Activated CD8-positive, alpha-beta memory T cell treated with anti-CD3 and anti-CD28 coated beads, Interleukin-2, amount 50 U/mL, for 48 hours (primary cell): Measurements from ENCODE around the gene CACNA1E.

Source experiments
- DNase-seq: peaks from one replicate; pipeline ENCODE4 v3.0.0-alpha.2; 2020

Gene CACNA1E

DNA sequence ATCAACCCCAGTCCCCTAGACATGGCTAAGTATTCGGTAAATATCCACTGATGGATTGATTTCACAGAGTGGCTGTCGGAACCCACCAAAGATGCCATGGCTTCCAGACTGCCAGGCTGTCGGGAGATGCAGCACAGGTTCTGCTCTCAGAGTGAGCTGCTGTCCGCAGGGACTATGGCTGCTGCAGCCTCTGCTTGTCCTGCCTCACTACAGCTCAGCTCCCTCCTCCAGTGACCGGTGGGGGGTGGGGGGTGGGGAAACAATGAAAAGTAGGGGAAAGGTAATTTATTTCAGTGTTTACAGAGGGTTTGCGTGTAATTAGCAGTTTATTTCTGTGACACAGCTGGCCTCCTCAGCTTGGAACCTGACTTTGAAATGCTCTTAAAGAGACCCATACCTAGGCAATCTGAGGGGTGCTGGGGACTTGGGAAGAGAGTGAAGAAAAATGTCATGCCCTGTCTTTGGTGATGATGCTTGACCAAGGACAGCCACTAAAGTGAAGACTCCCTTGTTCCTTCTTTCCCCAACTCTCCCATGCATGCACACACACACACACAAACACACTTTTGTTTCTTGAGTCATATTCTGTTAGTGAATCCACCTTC lies 109.0 kb downstream of the CACNA1E start:
- DNase-seq = no peak

- DNase-seq = no peak
These were observed 109.7 kb downstream of the CACNA1E start for GRCh38 chr1:181593042-181593441.

- no peak for DNase-seq
These were observed 111.2 kb downstream of the CACNA1E start for GRCh38 chr1:181594553-181594952.

DNA sequence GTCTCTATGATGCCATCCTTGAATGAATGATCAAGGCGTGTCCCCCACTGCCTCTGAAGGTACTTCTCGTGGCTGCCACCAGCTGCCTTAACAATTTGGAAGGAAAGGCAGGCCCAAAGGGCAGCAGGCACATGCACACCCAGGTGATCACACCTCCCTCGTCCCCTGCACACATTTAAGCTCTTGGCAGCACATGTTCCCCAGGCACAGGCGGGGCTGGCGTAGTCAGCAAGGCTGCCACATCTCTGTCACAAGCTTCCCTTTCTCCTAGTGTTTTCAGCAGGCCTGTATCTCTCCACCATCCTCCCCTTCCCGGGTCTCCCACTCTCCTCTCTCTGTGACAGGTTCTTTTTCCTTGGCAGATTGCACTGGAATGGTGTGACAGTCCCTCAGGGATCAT lies 111.9 kb downstream of the CACNA1E start:
- DNase-seq = no peak

GRCh38 chr1:181601186-181601950 lies 118.1 kb downstream of the CACNA1E start:
- no peak for DNase-seq

DNA sequence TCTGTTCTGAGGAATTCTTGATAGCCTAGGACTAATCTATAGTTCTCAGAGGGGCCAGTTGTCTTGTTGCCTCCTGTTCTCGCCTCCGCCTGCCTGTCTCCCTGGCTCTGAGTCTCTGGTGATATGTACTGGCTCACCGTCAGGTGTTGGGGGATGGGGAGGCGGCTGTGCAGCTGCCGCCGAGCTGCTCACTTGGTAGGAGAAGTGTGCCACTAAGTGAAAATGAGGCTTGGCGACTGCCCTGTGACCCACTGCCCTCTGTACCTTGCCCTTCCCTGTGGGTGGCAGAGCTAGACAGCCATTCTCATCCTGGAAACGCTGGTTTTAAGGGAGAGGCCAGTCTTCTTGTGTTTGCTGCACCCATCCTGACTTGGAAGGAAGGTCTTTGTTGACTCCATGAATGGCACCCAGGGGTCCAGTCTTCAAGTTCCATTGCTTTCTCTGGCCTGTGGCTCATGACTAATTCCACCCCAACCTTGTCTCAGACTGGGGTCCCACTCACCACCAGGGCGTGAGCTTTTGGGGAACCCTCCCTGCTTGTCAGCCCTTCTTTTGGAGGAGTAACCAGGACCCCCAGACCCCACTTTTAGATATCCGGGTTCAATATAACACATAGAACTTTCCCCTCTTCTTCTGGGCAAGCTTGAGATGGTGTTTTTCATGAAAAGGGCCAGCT lies 120.6 kb downstream of the CACNA1E start:
- DNase-seq = no peak

DNA sequence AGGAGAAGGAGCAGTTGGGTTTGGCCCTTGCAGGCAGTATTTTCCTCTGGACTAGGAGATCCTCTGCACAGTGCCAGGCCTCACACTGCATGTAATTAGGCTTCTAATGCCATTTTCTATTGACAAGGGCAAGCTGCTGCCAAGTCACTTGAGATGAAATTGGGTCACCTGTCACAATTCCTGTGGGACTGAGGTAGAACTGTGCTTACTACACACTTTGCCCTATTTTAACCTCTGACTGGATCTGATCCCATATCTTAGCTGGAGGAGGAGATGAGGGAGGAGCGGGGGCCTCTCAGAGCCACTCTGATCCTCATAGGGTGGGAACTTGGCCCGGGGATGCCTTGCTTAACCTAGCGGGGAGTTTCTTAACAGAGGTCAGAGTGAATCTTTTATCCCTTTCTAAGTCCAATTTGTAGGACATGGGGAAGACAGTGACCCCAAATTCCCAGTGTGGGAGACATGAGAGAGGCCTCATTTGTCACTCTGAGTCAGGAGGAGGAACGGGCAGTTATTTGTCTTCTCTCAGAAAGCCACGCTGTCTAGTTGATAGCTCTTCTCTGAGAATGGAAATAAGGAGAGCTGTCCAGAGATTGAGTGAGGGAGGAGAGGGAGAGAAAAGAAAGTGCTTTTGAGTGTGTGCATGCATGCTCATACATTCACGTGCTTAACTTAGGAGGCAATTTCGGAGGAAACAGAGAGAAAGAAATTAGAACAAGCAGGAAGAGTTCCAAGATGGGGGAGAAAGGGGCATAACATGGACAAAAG lies 121.3 kb downstream of the CACNA1E start:
- DNase-seq = no peak

- no peak for DNase-seq
These were observed 124.2 kb downstream of the CACNA1E start for GRCh38 chr1:181607524-181607923.

DNA sequence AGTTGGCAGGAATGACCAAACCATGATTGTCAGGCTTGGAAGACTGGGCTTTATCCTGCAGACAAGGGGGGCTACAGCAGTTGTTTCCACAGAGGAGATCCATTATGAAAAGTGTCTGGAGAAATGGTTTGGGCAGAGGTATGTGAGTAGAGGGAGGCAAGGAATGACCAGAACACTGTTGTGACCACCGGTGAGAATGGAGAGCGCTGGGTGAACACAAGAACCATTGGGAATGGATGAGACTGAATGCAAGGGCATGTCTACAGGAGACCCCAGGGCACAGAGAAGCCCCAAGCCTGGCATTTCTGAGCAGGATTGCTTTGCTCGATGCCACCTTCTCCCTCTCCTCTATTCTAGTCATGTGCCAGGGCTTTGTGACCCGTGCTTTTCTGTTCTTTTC lies 125.1 kb downstream of the CACNA1E start:
- no peak for DNase-seq

GRCh38 chr1:181608948-181609347 lies 125.6 kb downstream of the CACNA1E start:
- no peak for DNase-seq

- no peak for DNase-seq
These were observed 128.8 kb downstream of the CACNA1E start for GRCh38 chr1:181612100-181612499.

DNA sequence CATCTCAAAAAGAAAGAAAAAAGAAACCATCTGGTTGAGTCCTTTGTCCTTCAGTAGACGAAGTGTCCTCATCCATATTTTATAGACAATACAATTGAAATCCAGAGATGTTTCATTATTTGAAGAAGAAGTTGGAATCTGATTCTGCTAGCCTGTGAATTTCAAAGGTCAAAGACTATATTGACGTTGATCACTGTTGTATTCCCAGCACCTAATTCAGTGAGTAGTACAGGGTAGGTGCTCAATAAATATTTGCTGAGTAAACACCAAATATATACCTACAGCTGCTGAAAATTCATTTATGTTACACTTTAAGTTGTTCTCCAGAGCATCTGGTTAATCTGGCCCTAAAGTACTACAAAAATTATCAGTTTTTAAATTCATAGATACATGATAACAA lies 135.2 kb downstream of the CACNA1E start:
- no peak for DNase-seq

GRCh38 chr1:181620183-181620582 lies 136.9 kb downstream of the CACNA1E start:
- DNase-seq = no peak

DNA sequence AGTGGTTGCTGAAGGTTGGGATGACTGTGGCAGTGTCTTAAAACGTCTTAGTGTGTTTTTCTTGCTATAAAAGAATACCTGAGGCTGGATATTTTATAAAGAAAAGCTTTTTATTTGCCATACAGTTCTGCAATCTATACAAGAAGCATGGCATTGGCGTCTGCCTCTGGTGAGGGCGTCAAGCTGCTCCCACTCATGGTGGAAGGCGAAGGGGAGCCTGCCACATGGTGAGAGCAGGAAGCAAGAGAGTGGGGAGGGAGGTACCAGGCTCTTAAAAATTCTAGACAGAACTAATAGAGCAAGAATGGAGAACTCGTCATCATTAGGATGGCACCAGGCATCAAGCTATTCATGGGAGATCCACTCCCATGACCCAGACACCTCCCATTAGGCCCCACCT lies 140.5 kb downstream of the CACNA1E start:
- no peak for DNase-seq

DNA sequence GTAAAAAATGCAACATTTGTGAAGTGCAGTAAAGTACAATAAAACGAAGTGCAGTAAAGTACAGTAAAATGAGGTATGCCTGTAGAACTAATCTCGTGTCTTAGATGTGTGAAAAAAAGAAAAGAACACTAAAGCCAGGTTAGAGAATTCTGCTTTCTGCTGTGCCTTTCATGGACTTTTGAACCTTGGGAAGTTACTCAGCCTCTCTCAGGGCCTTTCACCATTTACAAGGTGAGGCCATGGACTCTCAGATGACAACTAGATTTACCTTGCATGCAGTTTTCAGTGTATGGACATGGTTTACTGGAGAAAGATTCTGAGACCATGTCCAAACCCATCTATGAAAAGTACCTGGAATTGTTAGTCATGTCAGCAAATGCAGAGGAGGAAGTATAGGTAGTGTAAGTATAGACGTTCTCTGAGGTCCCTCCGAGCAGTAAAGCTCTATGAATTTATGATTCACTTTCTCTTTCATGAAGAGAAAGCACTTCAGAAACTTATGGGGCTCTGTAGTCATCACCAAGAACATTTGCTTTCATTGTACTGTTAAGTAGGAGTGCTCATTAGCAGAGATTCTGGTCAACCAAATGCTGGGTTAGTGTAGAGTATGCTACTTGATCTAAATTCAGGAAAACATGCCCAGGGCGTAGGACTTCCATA lies 143.1 kb downstream of the CACNA1E start:
- DNase-seq = no peak

GRCh38 chr1:181630398-181630797 lies 147.1 kb downstream of the CACNA1E start:
- DNase-seq = no peak

GRCh38 chr1:181630838-181631237 lies 147.5 kb downstream of the CACNA1E start:
- no peak for DNase-seq

DNA sequence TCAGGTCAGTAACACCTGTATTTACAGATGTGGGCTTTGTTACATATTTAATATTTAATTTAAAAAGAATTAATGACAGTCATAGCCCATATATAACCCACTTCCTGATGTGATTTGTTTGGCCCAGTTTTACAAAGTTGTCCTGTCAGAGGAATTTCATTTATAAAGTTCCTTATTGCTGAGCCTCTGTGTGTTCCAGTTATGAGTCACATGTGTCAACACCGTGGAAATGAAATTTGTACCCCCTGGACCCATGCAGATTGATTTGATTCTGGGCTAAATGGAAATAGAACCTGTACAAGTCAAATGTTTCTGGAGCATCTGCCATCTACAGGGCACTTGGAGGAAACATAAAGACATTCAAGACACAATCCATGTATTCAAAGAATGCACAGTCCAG lies 149.2 kb downstream of the CACNA1E start:
- no peak for DNase-seq

DNA sequence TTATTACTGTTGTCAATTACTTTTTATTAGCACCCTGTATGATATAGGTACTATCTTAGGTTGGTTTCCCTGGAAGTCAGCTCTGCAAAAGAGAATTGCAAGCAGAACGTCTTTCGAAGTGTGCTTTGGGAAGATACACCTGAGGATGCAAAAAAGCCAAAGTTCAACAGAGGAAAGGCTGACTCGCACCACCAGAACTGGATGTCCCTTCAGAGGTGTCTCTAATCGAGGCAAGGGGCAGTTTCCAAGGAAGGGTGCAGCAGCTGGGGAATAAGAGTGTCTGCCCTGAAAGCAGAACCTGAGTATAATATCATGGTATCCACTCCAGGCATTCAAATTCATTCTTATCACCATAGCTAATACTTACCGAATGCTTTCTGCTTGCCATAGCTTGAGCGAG lies 149.6 kb downstream of the CACNA1E start:
- DNase-seq = no peak

DNA sequence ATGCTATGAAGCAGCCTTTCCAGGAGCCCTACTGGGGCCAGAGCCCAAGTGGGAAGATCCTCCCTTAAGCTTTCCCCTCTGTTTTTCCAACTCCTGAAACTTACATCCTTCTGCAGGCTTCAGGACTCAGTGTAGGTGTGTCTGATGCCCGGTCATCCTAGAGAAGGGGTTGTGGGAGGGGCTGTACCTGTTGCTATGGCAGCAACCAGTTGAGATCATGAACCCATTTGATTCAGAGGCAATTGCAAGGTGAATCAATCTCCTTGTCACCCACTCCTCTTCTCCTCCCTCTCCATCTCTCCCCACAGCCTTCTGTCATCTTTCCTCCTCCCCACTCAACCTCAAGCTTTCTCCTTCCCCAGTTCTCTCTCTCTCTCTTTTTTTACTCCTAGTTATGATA lies 151.8 kb downstream of the CACNA1E start:
- DNase-seq = no peak

- no peak for DNase-seq
These were observed 154.7 kb downstream of the CACNA1E start for GRCh38 chr1:181637998-181638397.

DNA sequence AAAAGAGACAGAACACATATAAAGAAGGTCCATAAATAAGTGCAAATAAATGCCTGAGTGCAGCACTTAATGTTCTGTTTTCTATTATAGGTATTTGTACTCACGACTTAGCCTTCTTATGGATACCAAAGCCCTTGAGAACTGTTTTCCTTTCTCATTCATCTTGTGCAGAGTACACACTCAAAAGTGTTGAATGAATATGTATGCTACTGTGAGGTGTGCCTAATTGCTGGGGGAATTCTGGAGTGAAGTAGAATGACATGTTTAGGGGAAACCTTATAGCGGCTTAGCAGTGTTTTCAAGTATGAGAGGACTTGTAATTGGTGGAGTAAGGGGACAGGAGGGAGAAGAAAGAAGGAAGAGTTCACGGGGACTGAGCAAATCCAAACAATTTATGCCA lies 157.6 kb downstream of the CACNA1E start:
- no peak for DNase-seq

GRCh38 chr1:181643631-181644030 lies 160.3 kb downstream of the CACNA1E start:
- no peak for DNase-seq
